Stimulated activated CD8-positive, alpha-beta memory T cell treated with anti-CD3 and anti-CD28 coated beads, Interleukin-15, amount 100 ng/mL, for 24 hours (primary cell): ENCODE measurements around the gene SLC39A11.
"Not testable (repeated sequence)": the region's sequence is repeated elsewhere in the genome, so short reads cannot be mapped to it uniquely, and the experiment has no call there.

Experiments
- DNase-seq: peaks from one replicate; pipeline ENCODE4 v3.0.0-alpha.2; 2020; ENCODE audit warnings: low read depth

Gene SLC39A11

DNA sequence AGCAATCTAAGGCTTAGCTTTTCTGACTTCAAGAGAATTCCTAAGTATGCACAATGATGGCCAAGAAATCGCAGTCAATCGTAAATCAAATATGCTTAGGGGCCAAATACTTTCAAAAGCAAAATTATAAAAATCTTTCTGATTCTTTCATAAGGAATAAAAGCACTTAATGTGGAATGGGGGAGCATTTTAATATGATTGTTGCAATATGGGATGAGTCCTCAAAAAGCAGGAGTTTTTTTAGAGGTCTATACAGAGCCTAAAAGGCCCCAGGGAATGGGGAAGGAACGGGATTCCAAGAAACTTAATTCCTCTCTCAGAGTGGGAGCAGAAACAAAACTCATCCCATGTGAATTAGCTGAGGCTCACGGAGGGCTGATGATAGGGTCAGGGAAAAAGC lies 14.7 kb upstream of the SLC39A11 start:
- DNase-seq = no peak

DNA sequence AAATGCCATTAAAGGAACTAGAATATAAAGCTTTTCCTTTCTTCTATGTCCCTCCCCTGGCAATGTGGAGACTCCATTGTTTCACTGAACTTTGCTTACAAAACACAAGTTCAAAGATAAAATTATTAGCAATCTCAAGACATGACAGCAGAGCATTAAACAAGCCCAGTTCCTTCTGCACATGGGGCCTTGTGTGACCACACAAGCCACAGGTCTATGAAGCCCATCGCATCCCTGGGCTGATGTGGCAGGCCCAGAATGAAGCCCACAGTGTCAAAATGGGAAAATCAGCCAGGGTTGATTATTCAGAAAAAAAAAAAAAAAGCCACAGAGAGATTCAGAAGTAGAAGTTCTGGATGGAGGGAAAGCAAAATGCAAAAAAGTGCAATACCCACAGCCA lies 12.9 kb upstream of the SLC39A11 start:
- DNase-seq = no peak

GRCh38 chr17:73104450-73104849 lies 12.0 kb upstream of the SLC39A11 start:
- no peak for DNase-seq

DNA sequence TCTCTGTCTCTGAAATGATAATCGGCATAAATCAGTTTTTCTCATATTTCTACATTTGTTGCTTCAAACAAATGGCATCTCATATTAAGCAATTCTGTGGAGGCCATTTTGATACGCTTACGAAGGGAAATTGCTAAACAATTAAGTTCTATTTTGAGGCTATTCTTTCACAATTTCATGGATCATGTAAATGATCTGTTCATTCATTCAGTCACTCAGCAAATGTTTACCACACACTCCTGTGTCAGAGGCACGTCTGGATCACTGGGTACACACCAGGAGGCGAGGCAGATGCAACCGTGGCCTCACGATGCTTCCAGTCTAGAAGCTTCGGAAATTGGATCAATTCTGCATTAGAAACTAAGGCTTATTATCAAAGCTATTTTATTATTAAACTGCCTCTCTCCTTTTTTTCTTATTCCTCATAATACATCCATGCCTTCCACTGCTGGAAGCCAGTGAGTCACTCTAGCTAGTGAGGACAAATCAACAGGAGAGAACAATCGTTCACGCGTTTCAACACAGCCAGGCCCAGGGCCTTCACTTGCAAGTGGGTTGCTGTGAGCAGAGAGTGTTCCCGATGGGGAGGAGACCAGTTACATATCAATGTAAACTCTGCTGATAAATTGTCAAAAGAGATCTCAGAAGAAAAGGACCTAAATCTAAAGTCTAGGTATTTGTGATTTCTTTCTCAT lies 11.3 kb upstream of the SLC39A11 start:
- DNase-seq = no peak

DNA sequence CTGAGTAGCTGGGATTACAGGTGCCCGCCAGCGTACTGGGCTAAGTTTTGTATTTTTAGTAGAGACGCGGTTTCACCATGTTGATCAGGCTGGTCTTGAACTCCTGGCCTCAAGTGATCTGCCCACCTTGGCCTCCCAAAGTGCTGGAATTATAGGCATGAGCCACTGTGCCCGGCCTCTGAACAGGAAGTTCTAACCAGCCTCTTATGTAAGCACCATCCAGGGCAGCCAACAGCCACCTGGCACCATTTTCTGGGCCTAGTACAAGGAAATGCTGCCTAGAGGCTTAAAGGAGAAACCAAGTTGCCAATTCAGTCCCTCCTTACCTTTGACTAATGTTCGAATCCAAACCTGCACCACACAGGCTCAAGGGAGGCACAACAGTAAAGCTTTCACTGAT lies 8.5 kb upstream of the SLC39A11 start:
- no peak for DNase-seq

DNA sequence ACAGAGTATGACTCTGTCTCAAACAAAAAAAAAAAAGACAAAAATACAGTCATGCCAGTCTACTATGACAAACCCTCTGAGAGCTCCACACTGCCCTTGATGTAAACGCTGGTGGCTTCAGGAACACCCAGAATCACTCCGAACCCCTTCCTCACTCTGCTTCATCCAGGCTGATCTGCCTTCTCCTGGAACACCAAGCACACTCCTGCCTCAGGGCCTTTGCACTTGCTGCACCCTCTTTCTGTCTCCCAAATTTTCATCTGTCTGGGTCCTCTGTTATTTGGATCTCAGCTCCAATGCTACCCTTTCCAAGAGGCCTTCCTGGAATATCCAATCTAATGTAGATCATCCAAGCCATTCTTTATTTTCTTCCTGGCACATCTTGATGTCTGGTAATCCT lies 7.9 kb upstream of the SLC39A11 start:
- DNase-seq = no peak

DNA sequence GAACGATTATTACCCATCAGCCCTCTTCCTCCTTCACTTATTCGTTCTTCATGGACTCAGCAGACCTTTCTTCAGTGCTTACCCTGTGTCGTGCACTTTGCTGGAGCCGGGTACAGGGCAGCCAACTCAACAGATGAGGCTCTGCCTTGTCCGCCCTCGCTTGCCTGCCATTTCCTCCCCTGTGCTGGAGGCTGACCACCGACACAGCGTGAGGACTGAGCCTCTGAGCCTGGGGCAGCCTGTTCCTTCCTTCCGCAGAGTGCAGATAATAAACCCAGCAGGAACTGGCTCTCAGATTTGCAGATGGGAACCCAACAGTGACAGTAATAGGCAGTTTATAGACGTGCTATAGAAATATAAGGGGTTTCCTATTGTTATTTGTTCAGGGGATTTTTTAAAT lies 7.0 kb upstream of the SLC39A11 start:
- DNase-seq = no peak

GRCh38 chr17:73098919-73099318 lies 6.4 kb upstream of the SLC39A11 start:
- DNase-seq = no peak

DNA sequence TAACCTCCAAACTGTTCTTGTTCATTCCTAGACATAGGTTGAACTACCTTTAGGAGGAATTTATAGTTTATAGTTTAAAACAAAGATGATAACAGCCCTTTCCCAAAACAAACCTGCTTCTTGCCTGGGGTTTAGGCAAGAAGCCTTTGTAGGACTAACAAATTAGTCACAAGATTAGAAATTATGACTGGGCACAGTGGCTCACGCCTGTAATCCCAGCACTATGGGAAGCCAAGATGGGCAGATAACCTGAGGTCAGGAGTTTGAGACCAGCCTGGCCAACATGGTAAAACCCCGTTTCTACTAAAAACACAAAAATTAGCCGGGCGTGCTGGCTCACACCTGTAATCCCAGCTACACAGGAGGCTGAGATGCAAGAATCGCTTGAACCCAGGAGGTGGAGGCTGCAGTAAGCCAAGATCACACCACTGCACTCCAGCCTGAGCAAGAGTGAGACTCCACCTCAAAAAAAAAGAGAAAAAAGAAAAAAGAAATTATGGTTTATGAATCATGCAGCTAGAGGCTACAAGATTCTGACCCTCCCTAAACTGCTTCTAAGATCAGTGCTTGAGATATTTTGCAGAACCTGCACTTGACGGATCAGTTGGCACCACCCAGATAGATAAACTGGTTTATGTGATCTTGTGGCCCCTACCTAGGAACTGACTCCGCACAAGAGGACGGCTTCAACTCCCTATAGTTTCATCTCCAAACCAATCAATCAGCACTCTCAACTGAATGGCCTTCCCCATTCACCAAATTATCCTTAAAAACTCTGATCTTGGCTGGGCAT lies 5.7 kb upstream of the SLC39A11 start:
- DNase-seq = not testable (repeated sequence)

DNA sequence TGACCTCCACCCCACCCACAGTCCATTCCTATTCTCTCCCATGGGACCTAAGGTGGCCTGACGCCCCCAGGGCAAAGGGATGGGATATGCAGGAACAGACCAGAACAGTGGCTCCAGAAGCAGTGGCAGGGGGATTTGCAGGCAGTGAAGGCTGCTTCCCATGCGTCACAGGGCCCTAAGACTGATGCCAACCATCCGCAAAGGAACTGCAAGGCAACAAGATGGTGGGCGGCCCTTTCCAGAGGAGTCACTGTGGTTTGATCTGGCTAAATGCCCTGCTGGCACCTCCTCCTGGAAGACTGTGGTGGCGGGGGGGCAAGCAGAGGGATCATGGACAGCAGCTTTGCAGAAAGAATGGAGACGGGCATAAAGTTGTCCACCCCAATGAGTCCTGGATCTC lies 4.4 kb upstream of the SLC39A11 start:
- DNase-seq = no peak

DNA sequence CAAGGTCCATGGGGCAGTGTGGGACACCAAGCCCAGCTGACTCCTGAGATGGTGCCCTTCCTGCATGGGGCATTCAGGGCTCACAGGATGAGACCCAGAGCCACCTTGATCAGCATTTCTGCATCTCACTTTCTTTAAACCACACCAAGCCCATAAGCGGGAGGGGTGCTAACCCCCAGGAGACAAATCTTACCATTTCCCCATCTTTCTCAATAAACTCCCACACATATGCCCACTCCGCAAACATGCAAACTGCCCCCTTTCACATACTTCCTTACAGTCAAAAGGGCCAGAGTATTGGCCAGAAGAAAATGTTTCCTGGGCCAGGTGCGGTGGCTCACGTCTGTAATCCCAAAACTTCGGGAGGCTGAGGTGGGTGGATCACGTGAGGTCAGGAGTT lies 3.7 kb upstream of the SLC39A11 start:
- no peak for DNase-seq

DNA sequence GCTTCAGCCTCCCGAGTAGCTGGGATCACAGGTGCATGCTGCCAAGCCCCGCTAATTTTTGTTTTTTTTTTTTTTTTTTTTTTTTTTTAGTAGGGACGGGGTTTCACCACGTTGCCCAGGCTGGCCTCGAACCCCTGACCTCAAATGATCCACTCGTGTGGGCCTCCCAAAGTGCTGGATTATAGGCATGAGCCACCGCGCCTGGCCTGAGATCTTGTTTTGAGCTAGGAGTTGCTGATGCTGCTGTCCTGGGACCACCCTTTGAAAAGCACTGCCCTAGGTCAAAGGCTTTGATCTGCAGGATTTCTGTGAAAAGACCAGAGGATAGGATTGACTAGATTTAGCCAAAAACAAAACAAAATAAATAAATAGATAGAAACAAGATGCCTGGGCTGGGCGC lies 798 bp upstream of the SLC39A11 start:
- no peak for DNase-seq

DNA sequence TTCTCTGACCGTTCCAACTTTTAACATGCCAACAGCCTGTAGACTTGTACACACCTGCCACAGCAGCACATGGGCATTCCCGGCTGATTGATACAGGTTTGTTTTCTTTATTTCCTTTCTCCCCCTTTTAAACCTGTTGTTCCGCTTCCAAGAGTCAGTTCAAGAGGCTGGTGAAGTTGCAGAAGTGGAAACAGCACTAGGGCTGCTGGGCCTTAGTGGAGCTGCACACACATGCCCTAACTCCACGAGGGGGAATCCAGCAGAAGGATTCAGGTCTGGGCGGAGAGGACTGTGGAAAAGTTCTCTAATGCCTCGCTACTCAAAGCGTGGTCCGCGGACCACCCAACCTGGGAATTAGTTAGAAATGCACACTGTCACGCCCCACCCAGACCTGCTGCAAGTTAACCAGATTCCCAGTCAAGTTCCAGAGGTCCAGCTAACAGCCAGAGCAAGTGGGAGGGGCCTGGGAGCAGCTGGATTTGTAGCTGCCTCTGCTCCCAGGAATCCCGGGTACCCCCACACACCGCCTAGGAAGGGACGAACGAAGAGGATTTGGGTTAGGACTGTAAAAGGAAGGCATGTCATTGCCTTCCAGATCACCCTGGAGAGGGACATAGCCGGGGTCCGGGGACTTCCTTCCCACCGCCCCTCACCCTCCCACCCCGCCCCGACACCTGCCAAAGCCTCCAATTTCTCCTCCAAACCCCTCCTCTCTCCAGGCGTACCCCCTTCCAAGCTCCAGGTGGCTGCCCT lies 542 bp downstream of the SLC39A11 start:
- no peak for DNase-seq

- no peak for DNase-seq
These were observed 1.1 kb downstream of the SLC39A11 start for GRCh38 chr17:73091410-73091769.

- DNase-seq = no peak
These were observed 1.9 kb downstream of the SLC39A11 start for GRCh38 chr17:73090396-73091202.

- no peak for DNase-seq
These were observed 2.9 kb downstream of the SLC39A11 start for GRCh38 chr17:73089322-73090317.

DNA sequence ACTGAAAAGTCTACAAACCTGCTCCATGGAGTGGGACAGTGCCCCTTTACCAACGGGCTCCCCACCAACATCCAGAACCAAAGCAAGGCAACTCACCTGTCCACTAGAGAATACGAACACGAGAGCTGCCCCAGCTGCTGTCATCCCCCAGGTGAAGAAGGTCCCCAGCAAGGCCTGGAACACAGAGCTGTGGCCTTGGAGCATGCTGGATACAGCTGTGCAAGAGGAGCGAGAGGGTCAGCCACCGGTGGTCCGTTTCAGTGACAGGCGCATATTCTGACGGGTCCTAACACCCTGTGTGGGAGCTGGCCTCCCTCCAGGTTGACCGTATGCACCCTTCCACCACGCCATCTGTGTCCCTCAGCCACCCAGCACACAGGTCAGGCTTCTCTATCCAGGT lies 3.9 kb downstream of the SLC39A11 start:
- no peak for DNase-seq

- no peak for DNase-seq
These were observed 9.1 kb downstream of the SLC39A11 start for GRCh38 chr17:73083432-73083831.

DNA sequence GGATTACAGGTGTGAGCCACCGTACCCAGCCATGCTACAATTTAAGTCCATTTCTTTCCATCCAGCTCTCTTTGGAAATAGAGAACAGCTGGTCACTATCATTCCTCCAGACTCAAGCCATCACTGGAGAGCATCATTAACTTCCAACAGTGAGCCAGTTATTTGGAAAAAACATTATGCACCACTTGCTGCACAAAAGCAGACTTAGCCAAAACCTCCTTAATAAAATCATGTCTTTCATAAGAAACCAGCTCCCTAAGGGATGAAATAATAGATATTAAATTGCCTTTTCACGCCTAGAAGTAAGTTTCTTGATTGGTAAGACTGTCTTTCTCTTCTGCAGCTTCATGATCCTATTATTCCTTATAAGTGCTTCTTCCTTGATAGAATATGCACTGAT lies 17.9 kb downstream of the SLC39A11 start:
- no peak for DNase-seq

GRCh38 chr17:73072219-73072962 lies 20.1 kb downstream of the SLC39A11 start:
- DNase-seq = no peak
